DOHH2 (cell line): ENCODE measurements around the gene CCDC17.

Experiments
- H3F3A ChIP-seq: fragments of 200-600 bp; sonication (generic), shearing (Covaris generic); 2 replicates; pipeline ENCODE4 v1.6.0; 2016; ENCODE audit warnings: antibody characterized with exemption, mild to moderate bottlenecking; ENCODE audit not compliant: control insufficient read depth, insufficient read depth
- H3K27ac ChIP-seq: fragments of 200-600 bp; sonication (generic); 2 replicates; pipeline ENCODE4 v1.5.1; 2014; ENCODE audit warnings: low read depth, mild to moderate bottlenecking, low read length, moderate library complexity
- H3K27me3 ChIP-seq: fragments of 200-600 bp; sonication (generic); 2 replicates; pipeline ENCODE4 v1.6.1; 2014; ENCODE audit warnings: mild to moderate bottlenecking, low read length, mixed read lengths; ENCODE audit not compliant: control insufficient read depth
- H3K36me3 ChIP-seq: fragments of 200-600 bp; sonication (generic); 2 replicates; pipeline ENCODE4 v1.6.1; 2014; ENCODE audit warnings: mild to moderate bottlenecking, low read length, moderate library complexity, mixed read lengths; ENCODE audit not compliant: control insufficient read depth
- H3K4me1 ChIP-seq: fragments of 200-600 bp; sonication (generic); 2 replicates; pipeline ENCODE4 v1.6.1; 2014; ENCODE audit warnings: mild to moderate bottlenecking, low read length, mixed read lengths; ENCODE audit not compliant: control insufficient read depth
- H3K4me2 ChIP-seq: fragments of 200-600 bp; sonication (generic); 2 replicates; pipeline ENCODE4 v1.6.0; 2014; ENCODE audit warnings: mild to moderate bottlenecking, low read length, moderate library complexity
- H3K4me3 ChIP-seq: fragments of 200-600 bp; sonication (generic); 2 replicates; pipeline ENCODE4 v1.5.1; 2014; ENCODE audit warnings: mild to moderate bottlenecking, low read length, mixed read lengths
- H3K79me2 ChIP-seq: fragments of 200-600 bp; sonication (generic); 2 replicates; pipeline ENCODE4 v1.6.1; 2014; ENCODE audit warnings: mild to moderate bottlenecking, low read length, mixed read lengths; ENCODE audit not compliant: control insufficient read depth
- H3K9me2 ChIP-seq: fragments of 200-600 bp; sonication (generic); replicated peaks from 2 replicates; pipeline ENCODE4 v1.6.1; 2014; ENCODE audit warnings: mild to moderate bottlenecking, low read length, mixed read lengths; ENCODE audit not compliant: control insufficient read depth
- H3K9me3 ChIP-seq: fragments of 200-600 bp; sonication (generic); 2 replicates; pipeline ENCODE4 v1.6.1; 2014; ENCODE audit warnings: antibody characterized with exemption, low read length, mixed read lengths; ENCODE audit not compliant: control insufficient read depth, insufficient read depth
- H4K20me1 ChIP-seq: fragments of 200-600 bp; sonication (generic); 2 replicates; pipeline ENCODE4 v1.6.0; 2014; ENCODE audit warnings: low read depth, mild to moderate bottlenecking, antibody characterized with exemption, low read length, moderate library complexity; ENCODE audit not compliant: control insufficient read depth, insufficient read depth
- EZH2phosphoT487 ChIP-seq: fragments of 200-600 bp; sonication (generic); IDR thresholded peaks from 2 replicates; pipeline ENCODE4 v1.6.1; 2017; ENCODE audit warnings: borderline replicate concordance, mild to moderate bottlenecking, antibody characterized with exemption, low read length, moderate library complexity, mixed read lengths
- TF ChIP-seq, protein P1 (sequence below): fragments of 200-600 bp; sonication (generic); IDR thresholded peaks from one replicate; pipeline ENCODE4 v1.5.1; 2014; ENCODE audit warnings: antibody characterized with exemption, mild to moderate bottlenecking, low read depth, low read length; ENCODE audit not compliant: poor library complexity, severe bottlenecking

Gene CCDC17

DNA sequence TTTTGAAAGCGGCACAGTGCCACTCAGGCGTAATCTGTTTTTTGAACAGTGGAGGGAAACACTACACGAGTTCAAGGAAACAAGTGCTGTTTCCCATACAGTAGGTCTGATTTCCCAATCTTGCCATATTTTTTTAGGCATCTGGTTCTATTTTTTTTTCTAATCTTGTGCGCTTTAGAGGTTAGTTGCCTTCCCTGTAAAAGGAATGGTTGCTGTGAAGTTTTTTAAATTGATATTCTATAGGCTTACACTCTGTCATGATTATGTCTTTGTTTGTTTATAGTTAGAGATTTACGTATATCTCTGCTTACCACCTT, 38.8 kb downstream of the CCDC17 start:
- TF ChIP-seq EZH2phosphoT487: no peak
- TF ChIP-seq, protein P1, sequence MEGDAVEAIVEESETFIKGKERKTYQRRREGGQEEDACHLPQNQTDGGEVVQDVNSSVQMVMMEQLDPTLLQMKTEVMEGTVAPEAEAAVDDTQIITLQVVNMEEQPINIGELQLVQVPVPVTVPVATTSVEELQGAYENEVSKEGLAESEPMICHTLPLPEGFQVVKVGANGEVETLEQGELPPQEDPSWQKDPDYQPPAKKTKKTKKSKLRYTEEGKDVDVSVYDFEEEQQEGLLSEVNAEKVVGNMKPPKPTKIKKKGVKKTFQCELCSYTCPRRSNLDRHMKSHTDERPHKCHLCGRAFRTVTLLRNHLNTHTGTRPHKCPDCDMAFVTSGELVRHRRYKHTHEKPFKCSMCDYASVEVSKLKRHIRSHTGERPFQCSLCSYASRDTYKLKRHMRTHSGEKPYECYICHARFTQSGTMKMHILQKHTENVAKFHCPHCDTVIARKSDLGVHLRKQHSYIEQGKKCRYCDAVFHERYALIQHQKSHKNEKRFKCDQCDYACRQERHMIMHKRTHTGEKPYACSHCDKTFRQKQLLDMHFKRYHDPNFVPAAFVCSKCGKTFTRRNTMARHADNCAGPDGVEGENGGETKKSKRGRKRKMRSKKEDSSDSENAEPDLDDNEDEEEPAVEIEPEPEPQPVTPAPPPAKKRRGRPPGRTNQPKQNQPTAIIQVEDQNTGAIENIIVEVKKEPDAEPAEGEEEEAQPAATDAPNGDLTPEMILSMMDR: no peak
- Histone ChIP-seq H3K36me3 (peaks cover 57% of the 10 kb centered on the region), H3K4me2 (peak overlapping the region; percentile 94), H3F3A (peaks cover 9% of the 10 kb centered on the region), H3K27me3 (no peaks in the 10 kb centered on the region), H3K9me2 (no peaks in the 10 kb centered on the region), H3K4me1 (peaks cover 58% of the 10 kb centered on the region), H3K27ac (peak overlapping the region; percentile 89; the same call in 1 of the 2 replicates), H4K20me1 (peaks cover 42% of the 10 kb centered on the region), H3K79me2 (peaks cover 66% of the 10 kb centered on the region), H3K4me3 (peak overlapping the region; percentile 94), H3K9me3 (no peaks in the 10 kb centered on the region)

DNA sequence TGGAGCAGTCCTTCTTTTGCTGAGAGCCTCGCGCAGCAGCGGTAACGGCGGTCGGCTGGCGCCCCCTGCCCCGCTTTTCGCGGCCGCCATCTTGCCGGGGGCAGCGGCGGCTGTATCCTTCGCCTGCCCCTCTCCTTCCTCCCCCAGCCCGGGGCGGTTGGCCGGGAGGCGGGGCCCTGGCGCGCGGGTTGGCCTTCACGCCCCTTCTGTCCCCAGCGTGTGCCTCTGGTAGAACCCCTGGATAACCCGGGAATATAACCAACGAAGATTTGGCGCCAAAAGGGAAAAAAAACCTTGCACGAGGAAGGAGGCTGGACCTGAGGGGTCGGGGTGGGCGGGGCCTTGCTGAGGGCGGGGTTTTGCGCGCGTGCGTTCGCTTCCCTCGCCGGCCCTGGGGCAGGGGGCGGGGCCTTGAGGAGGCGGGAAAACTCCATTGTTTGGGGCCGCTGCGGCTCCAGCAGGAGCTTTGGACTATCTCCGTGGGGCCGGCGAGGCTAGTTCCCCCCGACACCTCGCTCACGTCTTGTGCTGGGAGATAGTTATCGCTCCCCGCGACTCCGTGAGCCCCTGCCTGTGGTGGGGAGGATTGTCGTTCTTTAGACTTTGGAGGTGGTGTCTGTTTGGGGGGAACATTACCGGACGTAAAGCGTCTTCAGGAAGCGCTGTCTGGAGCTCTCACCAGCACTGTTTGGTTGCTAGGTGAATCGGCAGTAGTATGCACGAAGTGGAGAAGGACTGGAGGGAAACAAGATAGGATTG, 39.3 kb downstream of the CCDC17 start:
- Histone ChIP-seq H3K79me2 (peaks cover 61% of the 10 kb centered on the region), H3K4me3 (peak overlapping the region; percentile 94), H3K9me3 (no peaks in the 10 kb centered on the region), H3K4me1 (peaks cover 58% of the 10 kb centered on the region), H3K36me3 (peaks cover 52% of the 10 kb centered on the region), H4K20me1 (peaks cover 42% of the 10 kb centered on the region), H3K27me3 (no peaks in the 10 kb centered on the region), H3K27ac (peak overlapping the region; percentile 89), H3F3A (peaks cover 9% of the 10 kb centered on the region), H3K9me2 (no peaks in the 10 kb centered on the region), H3K4me2 (peak overlapping the region; percentile 94)
- TF ChIP-seq, protein P1: peak; percentile 53
- TF ChIP-seq EZH2phosphoT487: no peak

DNA sequence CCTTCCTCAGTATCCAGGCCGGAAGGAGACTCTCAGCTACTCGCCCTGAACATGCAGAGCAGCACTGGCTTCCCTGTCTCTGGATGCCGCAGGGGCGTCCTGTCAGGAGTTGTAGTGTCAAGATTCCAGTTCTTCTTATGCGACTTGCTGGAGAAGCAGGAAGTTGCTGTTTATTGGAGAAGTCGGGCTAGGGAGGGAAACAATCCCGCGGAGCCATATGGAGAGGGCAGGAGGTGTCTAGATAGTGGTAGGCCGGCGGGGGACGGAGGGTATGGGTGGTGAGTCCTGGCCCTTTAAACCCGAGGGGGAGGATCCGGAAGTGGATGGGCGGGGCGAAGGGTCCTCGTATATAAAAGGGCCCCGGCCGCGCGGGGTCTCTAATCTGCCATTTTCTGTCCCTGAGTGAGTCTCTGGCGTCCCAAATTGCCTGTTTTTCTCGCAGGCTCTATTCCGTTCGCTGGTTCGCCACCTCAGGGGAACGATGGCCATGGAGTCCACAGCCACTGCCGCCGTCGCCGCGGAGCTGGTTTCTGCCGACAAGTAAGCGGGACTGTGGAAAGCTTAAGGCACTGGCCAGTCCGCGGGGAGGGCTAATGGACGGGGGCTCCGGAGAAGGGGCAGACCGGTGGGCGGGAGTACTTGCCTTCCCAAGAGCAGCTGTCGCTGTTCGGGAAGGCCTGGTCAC, 40.0 kb downstream of the CCDC17 start, which contains the start of gene NASP:
Gene NASP, plus strand, starts transcription at position 376 of the 685 bp plus-strand sequence. Its CDS starts 106 bp downstream, at position 482.
- Histone ChIP-seq H3K79me2 (peaks cover 54% of the 10 kb centered on the region), H3K36me3 (peaks cover 45% of the 10 kb centered on the region), H3K27me3 (no peaks in the 10 kb centered on the region), H3K27ac (peak within 1 kb of the TSS; percentile 89), H3K9me2 (no peaks in the 10 kb centered on the region), H3K4me2 (peak within 1 kb of the TSS; percentile 94), H3K4me3 (peak within 1 kb of the TSS; percentile 94), H3K9me3 (no peaks in the 10 kb centered on the region), H3K4me1 (peaks cover 57% of the 10 kb centered on the region), H3F3A (peaks cover 9% of the 10 kb centered on the region), H4K20me1 (peaks cover 36% of the 10 kb centered on the region)
- no peak for TF ChIP-seq EZH2phosphoT487
- TF ChIP-seq, protein P1: no peak
